Lower leg skin (tissue), 4 donors: Measurements from ENCODE around the gene SLC4A8. TPM values are rescaled to one million over a fixed set of nuclear protein-coding genes. Genes with fewer than 3 reads are reported as not detected.

ENCODE experiments used
- DNase-seq, 2 donors: peaks; one replicate each; pipeline ENCODE4 v3.0.0-alpha.2; 2019; ENCODE audit warnings: low spot score in 2 of 2
- H3K4me3 ChIP-seq: fragments of 200-600 bp; sonication (generic); 2 replicates; pipeline ENCODE4 v1.5.1; 2017; ENCODE audit warnings: mild to moderate bottlenecking, low read depth; ENCODE audit not compliant: poor library complexity, severe bottlenecking
- POLR2A ChIP-seq, 2 donors: fragments of 450-650 bp; IDR thresholded peaks; one replicate each; pipeline ENCODE4 v1.6.1; 2016 to 2017; ENCODE audit warnings: antibody characterized with exemption in 2 of 2, mild to moderate bottlenecking in 1 of 2, moderate library complexity in 1 of 2
- WGBS, 2 donors: methylation state at CpG; one replicate each; pipeline ENCODE4 v1.1.5; 2018; 5-methylcytosine and 5-hydroxymethylcytosine counted together
- intact Hi-C: fragments of 100-400 bp; cut with DNase I; formaldehyde crosslinking; loops from one replicate; pipeline ENCODE4 v1.15.0; 2023; ENCODE audit warnings: low total_unique reads
- total RNA-seq, 4 donors: library from RNA; depleted of rRNA; stranded (reverse); fragments of >200 nt; gene quantifications; one replicate each; pipeline ENCODE4 v1.1.0, GENCODE V29; 2016
- TF ChIP-seq, protein P1 (sequence below), 3 donors: fragments of 450-650 bp; IDR thresholded peaks; one replicate each; pipeline ENCODE4 v1.5.1; 2016; ENCODE audit warnings: antibody characterized with exemption in 3 of 3, mild to moderate bottlenecking in 3 of 3, moderate library complexity in 2 of 3

The SLC4A8 gene
- total RNA-seq, 4 donors from 2014 or later, result 0.04 to 0.13 (median 0.06) TPM

DNA sequence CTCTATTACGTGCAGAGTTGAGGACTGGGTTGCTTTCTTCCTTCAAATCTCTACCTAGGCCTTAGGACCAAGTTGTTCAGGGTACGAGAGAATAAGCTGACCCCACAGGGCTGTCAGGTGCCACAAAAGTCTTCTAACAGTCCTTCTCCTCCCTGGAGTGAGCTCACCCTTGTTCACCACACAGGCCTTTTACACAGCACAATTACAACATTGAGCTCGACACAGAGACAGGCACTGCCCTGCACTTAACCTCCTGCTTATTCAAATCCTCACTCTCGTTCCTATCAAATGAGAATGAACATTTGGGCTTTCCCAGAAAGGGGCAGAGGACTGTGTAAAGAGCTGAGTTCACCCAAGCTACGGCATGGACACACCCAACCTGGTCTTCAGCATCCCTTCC is 35.8 kb upstream of the SLC4A8 start:
- no peak overlapping the region for H3K4me3 ChIP-seq
- 82% methylated on average over 5 of the region's 5 CpGs for WGBS, 2 donors
- intact Hi-C loops, result no loop called here
- DNase-seq, result no peak
- TF ChIP-seq, protein P1, sequence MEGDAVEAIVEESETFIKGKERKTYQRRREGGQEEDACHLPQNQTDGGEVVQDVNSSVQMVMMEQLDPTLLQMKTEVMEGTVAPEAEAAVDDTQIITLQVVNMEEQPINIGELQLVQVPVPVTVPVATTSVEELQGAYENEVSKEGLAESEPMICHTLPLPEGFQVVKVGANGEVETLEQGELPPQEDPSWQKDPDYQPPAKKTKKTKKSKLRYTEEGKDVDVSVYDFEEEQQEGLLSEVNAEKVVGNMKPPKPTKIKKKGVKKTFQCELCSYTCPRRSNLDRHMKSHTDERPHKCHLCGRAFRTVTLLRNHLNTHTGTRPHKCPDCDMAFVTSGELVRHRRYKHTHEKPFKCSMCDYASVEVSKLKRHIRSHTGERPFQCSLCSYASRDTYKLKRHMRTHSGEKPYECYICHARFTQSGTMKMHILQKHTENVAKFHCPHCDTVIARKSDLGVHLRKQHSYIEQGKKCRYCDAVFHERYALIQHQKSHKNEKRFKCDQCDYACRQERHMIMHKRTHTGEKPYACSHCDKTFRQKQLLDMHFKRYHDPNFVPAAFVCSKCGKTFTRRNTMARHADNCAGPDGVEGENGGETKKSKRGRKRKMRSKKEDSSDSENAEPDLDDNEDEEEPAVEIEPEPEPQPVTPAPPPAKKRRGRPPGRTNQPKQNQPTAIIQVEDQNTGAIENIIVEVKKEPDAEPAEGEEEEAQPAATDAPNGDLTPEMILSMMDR (IDR thresholded peaks at IDR 0.05), result no peak
- TF ChIP-seq POLR2A (IDR thresholded peaks at IDR 0.05), result no peak

DNA sequence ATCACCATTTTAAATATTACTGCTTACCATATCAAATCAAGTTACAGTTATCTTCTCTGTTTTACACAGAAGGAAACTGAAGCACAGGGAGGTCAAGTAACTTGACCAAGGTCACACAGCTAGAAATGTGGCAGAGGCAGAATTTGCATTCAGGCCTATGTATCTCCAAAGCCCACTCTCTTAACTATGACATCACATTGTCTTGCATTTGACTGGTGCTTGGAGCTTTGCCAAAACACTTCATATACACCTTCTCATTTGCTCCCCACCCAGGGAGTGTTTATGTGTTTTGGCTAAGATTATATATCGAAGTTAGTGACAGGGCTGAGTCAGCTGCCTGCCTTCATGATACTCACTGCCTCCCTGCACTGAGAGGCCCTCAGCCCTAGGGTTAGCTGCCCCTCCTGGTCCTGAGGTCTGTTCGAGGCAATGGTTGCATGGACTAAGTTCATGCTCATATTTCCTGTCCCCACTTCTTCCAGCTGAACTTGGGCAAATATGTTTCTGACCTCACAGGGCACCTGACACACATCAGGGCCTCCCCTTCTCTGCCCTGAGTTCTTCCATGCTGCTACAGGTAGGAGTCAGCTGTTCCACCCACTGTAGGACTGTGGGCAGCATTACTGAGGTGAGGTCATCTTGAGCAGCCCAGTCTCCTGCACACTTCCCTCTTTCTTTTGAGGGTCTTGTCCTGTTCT is 35.2 kb upstream of the SLC4A8 start:
- TF ChIP-seq, protein P1 (IDR thresholded peaks at IDR 0.05), result no peak
- TF ChIP-seq POLR2A (IDR thresholded peaks at IDR 0.05), result no peak
- intact Hi-C loops, result no loop called here
- DNase-seq, result no peak
- WGBS, 2 donors, result 53 to 68% methylated on average over 2 of the region's 2 CpGs
- H3K4me3 ChIP-seq, result no peak overlapping the region

DNA sequence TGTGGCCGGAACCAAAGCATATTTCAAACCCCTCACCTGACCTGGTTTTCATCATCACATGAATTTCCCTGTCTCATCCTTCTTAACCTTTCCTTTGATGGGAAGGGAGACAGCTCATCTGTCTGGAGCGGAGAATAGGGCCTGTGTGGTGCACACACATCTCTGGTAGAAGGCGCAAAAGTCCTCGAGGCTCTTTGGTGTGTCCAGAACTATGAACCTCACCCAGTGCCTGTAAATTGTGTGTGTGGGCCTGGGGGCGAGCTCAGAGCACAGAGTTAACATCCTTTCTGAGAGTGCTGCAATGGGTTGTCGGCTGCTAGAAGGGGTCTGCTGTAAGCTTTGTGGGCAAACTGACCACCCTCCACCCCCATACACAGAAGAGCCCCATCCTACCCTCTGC is 34.2 kb upstream of the SLC4A8 start:
- H3K4me3 ChIP-seq, result no peak overlapping the region
- DNase-seq, result peak in 1 of 2 donors; percentile 68
- no peak for TF ChIP-seq POLR2A (IDR thresholded peaks at IDR 0.05)
- TF ChIP-seq, protein P1 (IDR thresholded peaks at IDR 0.05), result no peak
- intact Hi-C loops, result no loop called here
- WGBS, 2 donors, result 65 to 74% methylated on average over 6 of the region's 6 CpGs

DNA sequence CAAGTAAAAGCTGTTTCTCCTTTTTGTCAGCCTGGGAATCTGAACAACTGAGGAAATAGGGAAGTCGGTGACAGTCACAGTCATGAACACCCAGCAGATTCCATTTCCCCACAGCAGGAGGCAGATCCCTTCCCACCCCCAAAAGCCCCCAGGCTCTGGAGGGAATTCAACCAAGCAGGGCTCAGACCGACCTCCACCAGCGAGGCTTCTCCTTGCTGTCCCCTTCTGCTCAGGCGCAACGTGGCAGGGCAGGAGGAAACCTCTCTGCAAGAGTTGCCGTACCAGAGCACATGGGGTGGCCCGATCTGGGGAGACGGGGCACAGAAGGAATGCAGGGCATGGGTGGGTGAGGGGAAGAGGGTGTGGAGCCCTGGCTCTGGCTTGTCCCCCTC is 33.7 kb upstream of the SLC4A8 start:
- peak overlapping the region; percentile 21 for H3K4me3 ChIP-seq
- 21 to 35% methylated on average over 8 of the region's 8 CpGs for WGBS, 2 donors
- peak in 1 of 2 donors; percentile 75 for DNase-seq
- TF ChIP-seq, protein P1 (IDR thresholded peaks at IDR 0.05), result no peak
- TF ChIP-seq POLR2A (IDR thresholded peaks at IDR 0.05), result no peak
- intact Hi-C loops, result no loop called here

DNA sequence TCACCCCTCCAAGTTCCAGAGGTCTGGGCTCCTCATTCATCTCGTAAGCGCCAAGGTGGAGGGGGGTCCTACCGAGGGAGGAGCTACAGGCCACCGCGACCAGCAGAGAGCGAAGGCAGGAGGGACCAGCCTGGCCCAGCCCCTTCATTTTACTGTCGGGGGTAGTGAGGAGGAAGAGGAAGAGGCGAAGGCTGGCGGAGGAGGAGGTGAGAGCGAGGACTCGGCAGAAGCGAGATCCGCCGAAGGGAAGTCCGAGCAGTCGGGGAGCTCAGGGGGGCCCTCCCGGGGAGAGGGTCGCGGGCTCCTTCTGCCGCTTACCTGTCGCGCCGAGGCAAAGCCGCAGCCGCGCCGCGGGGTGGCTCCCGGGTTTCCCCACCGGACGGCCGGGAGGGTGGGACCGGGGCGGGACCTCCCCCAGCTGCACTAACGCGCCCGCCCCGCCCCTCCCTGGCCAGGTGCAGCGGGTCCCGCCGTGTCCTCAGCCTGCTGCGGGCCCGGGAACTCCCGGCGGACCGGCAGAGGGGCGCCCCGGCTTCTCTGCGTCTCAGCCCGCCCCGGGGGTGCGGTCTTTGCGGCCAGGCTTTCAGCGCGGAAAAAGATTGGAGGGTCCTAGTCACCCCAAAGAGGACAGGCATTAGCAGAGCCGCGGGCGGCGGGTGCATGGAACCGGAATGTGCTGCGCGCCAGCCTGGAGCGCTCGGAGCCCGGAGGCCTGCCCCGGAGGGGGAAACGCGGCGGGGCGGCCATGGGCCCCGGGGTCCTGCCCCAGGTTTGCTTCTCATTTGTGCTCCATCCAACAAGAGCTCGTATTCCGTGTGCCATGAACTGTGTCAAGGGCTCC is 33.1 kb upstream of the SLC4A8 start, which contains the start of gene GALNT6:
Gene GALNT6, minus strand, starts transcription at position 124 of the 841 bp plus-strand sequence. CDS start 11,625 bp downstream, outside the sequence.
- peak in 1 of 2 donors; percentile 88 for DNase-seq
- H3K4me3 ChIP-seq, result peak within 1 kb of the TSS; percentile 21
- WGBS, 2 donors, result 1 to 2% methylated on average over 35 to 38 of the region's 73 CpGs
- intact Hi-C loops, result no loop called here
- TF ChIP-seq, protein P1 (IDR thresholded peaks at IDR 0.05), result no peak
- TF ChIP-seq POLR2A (IDR thresholded peaks at IDR 0.05), result no peak
